ENCODE measurements around the gene ZRANB1.
"Not testable (repeated sequence)": the region's sequence is repeated elsewhere in the genome, so short reads cannot be mapped to it uniquely, and the experiment has no call there.

Gene ZRANB1

DNA sequence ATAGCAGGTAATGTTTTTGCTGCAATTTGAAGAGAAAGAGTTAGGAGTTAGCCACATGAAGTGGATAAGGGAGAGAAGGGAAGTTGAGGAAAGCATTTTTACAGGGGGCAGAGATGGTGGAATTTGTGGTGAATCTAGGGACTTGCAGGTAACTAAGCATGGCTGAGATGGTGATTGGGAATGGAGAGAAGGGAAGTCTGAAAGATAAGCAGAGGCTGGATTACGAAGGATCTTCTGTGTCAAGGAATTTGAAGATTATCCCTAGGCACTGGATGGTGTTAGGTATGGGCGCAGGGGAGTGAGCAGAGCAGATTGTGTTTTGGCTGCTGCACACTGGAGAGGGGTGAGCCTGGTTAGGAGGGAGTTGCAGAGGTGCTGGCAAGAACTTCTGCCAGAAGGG, 25.3 kb downstream of the ZRANB1 start:
- peak; percentile 17 for DNase-seq

GRCh38 chr10:124971276-124971675, 29.4 kb downstream of the ZRANB1 start:
- DNase-seq: no peak

GRCh38 chr10:124972637-124973036, 30.7 kb downstream of the ZRANB1 start:
- DNase-seq: no peak

- DNase-seq: no peak
These were observed 32.2 kb downstream of the ZRANB1 start for GRCh38 chr10:124974131-124974530.

DNA sequence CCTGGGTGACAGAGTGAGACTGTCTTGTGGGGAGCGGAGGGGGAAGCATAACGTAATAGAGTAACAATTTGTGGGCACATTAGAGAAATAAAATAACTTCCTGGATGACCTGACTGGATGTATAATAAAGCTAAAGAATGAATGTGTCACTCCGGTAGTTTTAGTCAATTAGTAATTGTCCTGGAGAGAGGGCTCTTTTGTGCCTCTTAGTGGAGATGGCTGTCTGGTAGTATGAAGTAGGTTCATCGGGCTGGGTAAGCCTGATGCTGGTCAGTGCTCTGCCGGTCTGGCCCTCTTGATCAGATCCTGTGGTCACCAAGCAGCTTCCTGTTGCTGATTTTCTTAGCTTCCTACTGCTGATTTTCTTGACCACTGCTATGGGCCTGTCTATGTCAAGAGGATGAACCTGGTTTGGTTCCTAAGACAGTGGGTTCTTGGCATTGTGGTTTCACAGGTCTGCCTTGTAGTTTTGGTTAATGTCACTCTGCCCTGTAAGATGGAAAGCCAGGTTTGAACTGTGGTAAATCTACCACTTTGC, 34.1 kb downstream of the ZRANB1 start:
- DNase-seq: no peak

DNA sequence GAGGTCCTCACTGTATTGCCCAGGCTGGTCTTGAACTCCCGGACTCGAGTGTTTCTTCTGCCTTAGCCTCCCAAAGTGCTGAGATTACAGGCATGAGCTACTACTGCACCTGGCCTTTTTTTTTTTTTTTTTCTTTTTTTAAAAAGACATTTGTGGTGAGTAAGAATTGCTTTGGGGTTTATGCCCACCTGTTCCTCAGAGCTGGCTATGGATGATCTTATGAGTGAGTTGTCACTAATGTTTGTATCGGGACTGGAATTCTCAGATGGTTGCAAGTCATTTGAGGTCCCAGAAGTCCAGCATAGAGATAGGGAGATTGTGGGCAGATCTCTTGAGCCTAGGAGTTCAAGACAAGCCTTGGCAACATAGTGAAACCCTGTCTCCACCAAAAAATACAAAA, 35.2 kb downstream of the ZRANB1 start:
- no peak for DNase-seq

- no peak for DNase-seq
These were observed 35.9 kb downstream of the ZRANB1 start for GRCh38 chr10:124977648-124978375.

DNA sequence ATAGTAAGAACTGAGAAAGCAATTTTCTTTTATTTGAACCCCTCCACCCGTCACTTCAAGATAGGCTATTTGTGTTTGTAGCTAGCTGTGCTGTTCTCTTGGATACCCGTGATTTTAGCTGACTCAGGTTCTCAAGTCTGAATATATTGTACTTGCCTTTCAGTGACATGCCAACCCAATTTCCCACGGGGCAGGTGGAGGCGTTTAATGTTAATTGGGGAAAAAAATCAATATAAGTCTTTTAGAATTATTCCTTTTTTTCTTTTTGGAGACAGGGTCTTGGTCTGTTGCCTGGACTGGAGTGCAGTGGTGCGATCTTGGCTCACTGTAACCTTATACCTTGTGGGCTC, 36.4 kb downstream of the ZRANB1 start:
- DNase-seq: no peak

DNA sequence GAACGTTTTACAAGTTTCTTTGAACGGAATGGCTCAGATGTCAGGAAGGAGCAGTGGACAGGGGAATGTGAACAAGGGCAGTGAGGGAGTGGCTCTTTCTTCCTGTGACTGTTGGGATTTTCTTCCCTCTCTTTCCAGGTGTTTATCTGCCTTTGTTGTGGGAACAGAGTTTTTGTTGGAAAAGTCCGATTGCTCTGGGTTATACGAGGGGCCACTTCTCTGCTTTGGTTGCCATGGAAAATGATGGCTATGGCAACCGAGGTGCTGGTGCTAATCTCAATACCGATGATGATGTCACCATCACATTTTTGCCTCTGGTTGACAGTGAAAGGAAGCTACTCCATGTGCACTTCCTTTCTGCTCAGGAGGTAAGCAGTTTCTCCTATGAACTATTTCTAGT, 41.4 kb downstream of the ZRANB1 start:
- no peak for DNase-seq

GRCh38 chr10:124984376-124984775, 42.5 kb downstream of the ZRANB1 start:
- DNase-seq: no peak

DNA sequence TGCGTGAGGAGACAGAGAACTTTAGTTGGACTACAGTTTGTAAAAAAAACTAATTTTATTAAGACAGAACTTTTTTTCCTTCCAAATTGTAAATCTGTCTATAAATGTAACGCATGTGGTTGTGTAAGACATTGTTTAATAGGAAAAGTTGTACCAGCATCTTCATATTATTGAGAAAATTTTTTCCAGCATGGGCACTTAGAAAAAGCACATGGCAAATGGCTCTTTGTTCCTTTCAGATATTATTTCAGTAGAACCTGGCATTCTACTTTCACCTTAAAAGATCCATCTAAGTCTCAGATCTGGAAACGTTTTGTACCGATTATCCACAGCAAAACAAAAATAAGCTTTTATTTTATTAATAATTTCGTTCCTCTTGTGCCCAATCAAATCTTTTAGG, 43.2 kb downstream of the ZRANB1 start:
- no peak for DNase-seq

DNA sequence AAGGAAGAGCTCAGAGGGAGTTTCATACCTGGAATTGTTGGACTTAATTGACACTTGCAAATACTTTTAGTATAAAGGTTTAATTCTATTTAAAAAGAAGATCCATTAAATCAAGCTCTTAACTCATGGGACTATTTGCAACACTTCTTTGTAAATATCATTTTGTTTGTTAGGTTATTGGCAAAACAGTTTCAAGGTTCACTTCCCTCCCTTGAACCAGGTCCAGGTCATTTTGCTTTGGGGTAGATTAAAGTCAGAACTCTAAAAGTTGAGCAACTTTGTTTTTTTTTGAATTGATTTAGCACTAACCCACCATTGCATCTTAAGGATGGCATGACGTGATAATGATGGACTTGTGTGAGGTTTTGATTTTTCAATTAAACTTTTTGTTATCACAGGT, 45.9 kb downstream of the ZRANB1 start:
- DNase-seq: no peak

DNA sequence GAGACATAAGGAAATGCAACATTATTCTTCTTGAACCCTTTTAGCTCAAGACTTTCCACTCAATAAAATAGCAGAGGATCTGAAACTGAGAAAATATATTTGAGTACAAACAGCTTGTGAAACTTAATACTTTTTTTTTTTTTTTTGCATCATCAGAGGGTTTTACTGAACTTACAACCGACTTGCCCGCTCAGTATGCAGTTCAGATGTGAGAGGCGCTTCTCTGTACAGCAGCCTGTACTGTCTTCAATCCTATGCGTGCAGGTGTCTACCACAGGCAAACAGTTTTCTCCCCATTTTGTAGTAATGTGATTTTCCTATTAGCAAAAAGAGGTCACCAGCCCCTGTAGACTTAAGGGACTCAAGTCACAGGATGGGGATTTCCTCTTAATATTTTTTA, 46.8 kb downstream of the ZRANB1 start:
- DNase-seq: not testable (repeated sequence)

- DNase-seq: no peak
These were observed 47.6 kb downstream of the ZRANB1 start for GRCh38 chr10:124989526-124989925.

- no peak for DNase-seq
These were observed 49.0 kb downstream of the ZRANB1 start for GRCh38 chr10:124990671-124991625.

- DNase-seq: no peak
These were observed 49.9 kb downstream of the ZRANB1 start for GRCh38 chr10:124991835-124992234.

- DNase-seq: peak; percentile 70
These were observed 50.8 kb downstream of the ZRANB1 start for GRCh38 chr10:124992462-124993344.

GRCh38 chr10:124993345-124993708, 51.4 kb downstream of the ZRANB1 start:
- DNase-seq: no peak

GRCh38 chr10:124993736-124994451, 52.0 kb downstream of the ZRANB1 start:
- no peak for DNase-seq

GRCh38 chr10:124994573-124995473, 52.9 kb downstream of the ZRANB1 start:
- DNase-seq: no peak

DNA sequence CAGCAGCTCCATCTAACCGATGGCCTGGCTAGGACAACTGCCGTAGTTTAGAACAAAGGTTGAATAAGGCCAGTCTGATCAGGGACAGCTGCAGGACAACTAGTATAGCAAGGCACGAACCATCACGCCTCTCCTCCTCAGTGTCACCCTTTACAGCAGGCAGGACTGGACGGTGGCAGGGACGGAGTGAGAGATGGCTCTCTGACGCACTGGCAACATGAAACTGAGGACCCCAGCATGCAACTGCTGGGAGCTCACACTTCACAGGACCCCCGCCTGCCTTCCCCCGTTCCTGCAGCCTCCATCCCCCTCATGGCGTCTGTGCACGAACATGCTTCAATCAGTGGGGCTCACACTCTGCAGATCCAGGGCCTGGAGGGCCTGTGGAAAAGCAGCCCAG, 53.7 kb downstream of the ZRANB1 start:
- DNase-seq: no peak

Data from NCI-H82 (cell line).